ENCODE results near the gene TMC1.

Gene TMC1

DNA sequence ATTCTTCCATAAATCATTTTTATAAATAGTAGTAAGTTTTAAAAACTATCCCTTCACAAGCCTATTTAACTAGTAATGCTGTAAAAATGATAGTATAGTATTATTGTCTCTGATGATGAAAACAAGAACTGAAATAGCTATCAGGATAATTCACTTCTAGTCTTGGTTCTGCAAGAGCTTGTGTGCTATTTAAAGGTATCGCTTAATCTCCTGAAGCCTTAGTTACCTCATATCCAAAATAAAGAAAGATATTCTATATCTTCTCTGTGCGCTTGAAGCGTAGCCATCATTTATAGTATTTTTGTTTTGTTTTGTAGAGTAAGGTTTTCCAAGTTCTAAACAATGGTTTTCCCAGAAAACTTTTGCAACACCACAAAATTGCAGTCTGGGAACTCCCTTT lies 180.1 kb downstream of the TMC1 start:
- Histone ChIP-seq H3K79me2 (ENCODE audit: low read length) (no peaks in the 10 kb centered on the region), H3K36me3 (replicated peaks; ENCODE audit: low read depth, low read length) (no peaks in the 10 kb centered on the region), H3K4me3 (ENCODE audit: low read length) (no peak overlapping the region), H4K20me1 (ENCODE audit: insufficient read depth, low read length) (no peaks in the 10 kb centered on the region), H3K9ac (ENCODE audit: low read length) (no peak overlapping the region), H3K27ac (ENCODE audit: low read length) (no peak overlapping the region), H3K4me1 (ENCODE audit: low read length) (no peaks in the 10 kb centered on the region), H2AFZ (ENCODE audit: low read depth, low read length) (no peak overlapping the region), H3K9me3 (ENCODE audit: insufficient read depth, low read length) (no peaks in the 10 kb centered on the region), H3K27me3 (ENCODE audit: low read depth, low read length) (no peaks in the 10 kb centered on the region), H3K4me2 (ENCODE audit: low read length) (no peak overlapping the region)
- TF ChIP-seq EZH2phosphoT487 (IDR thresholded peaks at IDR 0.05; ENCODE audit: low read depth) = no peak

DNA sequence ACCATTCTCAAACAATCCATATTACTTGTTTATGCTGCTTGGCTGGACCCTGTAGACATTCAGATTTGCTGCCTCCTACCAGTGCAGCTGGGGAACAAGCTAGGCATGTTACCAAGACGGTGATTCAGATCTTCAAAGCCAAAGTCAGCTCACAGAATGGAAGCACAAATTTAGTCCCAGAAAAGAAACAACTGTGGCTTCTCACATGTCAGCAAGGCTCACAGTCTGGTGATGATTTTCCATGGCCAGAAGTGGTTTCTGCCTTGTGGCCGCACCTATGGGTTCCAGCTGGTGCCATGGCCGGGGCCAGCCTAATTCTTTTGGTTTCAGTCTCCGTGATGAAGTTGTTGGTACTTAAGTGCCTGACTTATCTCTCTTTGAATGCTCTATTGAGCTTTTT lies 182.2 kb downstream of the TMC1 start:
- no peak overlapping the region for H3K9ac ChIP-seq (ENCODE audit: low read length)

DNA sequence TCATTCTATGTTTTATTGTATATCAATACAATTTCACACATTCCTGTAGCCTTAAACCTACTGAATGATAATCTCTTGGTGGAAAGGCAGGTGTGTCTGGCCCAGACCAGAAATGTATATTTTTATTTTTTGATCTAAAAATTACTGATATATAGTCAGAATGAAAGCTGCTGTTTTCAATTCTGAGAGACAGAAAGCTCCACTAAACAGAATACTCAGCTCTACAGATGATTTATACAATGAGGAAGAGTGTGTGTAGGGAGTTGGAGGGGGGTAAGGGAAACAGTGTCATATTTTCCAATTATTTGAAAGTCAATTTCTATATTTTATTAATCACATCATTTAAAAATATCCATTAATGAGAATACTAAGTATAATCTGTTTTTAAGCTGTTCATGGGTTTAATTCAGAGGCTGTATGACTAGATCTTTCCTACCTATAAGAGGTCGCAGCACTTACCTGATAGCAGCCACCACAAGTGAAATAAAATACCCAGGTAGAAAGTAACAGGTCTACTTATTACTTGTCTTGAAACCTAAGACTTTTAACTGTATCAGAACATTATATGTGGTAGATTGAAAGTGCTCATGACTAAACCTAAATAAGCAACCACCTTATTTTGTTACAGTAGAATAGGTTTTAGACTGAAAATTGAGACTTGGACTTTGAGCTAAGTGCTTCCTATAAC lies 183.4 kb downstream of the TMC1 start:
- TF ChIP-seq EZH2phosphoT487 (IDR thresholded peaks at IDR 0.05; ENCODE audit: low read depth) = no peak
- TF ChIP-seq, protein P1, sequence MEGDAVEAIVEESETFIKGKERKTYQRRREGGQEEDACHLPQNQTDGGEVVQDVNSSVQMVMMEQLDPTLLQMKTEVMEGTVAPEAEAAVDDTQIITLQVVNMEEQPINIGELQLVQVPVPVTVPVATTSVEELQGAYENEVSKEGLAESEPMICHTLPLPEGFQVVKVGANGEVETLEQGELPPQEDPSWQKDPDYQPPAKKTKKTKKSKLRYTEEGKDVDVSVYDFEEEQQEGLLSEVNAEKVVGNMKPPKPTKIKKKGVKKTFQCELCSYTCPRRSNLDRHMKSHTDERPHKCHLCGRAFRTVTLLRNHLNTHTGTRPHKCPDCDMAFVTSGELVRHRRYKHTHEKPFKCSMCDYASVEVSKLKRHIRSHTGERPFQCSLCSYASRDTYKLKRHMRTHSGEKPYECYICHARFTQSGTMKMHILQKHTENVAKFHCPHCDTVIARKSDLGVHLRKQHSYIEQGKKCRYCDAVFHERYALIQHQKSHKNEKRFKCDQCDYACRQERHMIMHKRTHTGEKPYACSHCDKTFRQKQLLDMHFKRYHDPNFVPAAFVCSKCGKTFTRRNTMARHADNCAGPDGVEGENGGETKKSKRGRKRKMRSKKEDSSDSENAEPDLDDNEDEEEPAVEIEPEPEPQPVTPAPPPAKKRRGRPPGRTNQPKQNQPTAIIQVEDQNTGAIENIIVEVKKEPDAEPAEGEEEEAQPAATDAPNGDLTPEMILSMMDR (IDR thresholded peaks at IDR 0.05; ENCODE audit: low read depth, low read length) = no peak
- Histone ChIP-seq H4K20me1 (ENCODE audit: insufficient read depth, low read length) (no peaks in the 10 kb centered on the region), H3K27me3 (ENCODE audit: low read depth, low read length) (no peaks in the 10 kb centered on the region), H3K4me2 (ENCODE audit: low read length) (no peak overlapping the region), H3K4me1 (ENCODE audit: low read length) (no peaks in the 10 kb centered on the region), H3K36me3 (replicated peaks; ENCODE audit: low read depth, low read length) (no peaks in the 10 kb centered on the region), H3K9me3 (ENCODE audit: insufficient read depth, low read length) (no peaks in the 10 kb centered on the region), H3K9ac (ENCODE audit: low read length) (no peak overlapping the region), H3K27ac (ENCODE audit: low read length) (no peak overlapping the region), H2AFZ (ENCODE audit: low read depth, low read length) (no peak overlapping the region), H3K79me2 (ENCODE audit: low read length) (no peaks in the 10 kb centered on the region), H3K4me3 (ENCODE audit: low read length) (no peak overlapping the region)

More for the DNA sequence above, 182.2 kb downstream of the TMC1 start:
- H3K4me2 ChIP-seq (ENCODE audit: low read length) = no peak overlapping the region
- no peaks in the 10 kb centered on the region for H3K4me1 ChIP-seq (ENCODE audit: low read length)
- H3K4me3 ChIP-seq (ENCODE audit: low read length) = no peak overlapping the region
- no peaks in the 10 kb centered on the region for H3K27me3 ChIP-seq (ENCODE audit: low read depth, low read length)
- H3K9me3 ChIP-seq (ENCODE audit: insufficient read depth, low read length) = no peaks in the 10 kb centered on the region
- TF ChIP-seq EZH2phosphoT487 (IDR thresholded peaks at IDR 0.05; ENCODE audit: low read depth) = no peak
- TF ChIP-seq, protein P1 (IDR thresholded peaks at IDR 0.05; ENCODE audit: low read depth, low read length) = no peak
- H3K27ac ChIP-seq (ENCODE audit: low read length) = no peak overlapping the region
- no peaks in the 10 kb centered on the region for H3K36me3 ChIP-seq (replicated peaks; ENCODE audit: low read depth, low read length)
- H3K79me2 ChIP-seq (ENCODE audit: low read length) = no peaks in the 10 kb centered on the region
- H2AFZ ChIP-seq (ENCODE audit: low read depth, low read length) = no peak overlapping the region
- H4K20me1 ChIP-seq (ENCODE audit: insufficient read depth, low read length) = no peaks in the 10 kb centered on the region

DNA sequence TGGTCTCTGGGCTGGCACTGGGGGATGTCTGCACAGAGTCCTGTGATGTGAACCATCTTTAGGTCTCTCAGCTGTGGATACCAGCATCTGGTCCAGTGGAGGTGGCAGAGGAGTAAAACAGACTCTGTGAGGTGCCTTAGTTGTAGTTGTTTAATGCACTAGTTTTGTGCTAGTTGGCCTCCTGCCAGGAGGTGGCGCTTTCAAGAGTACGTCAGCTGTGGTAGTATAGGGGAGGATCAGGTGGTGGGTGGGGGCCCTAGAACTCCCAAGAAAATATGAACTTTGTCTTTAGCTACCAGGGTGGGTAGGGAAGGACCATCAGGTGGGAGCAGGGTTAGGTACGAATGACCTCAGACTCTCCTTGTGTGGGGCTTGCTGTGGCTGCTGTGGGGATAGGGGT lies 197.1 kb downstream of the TMC1 start:
- no peak for TF ChIP-seq EZH2phosphoT487 (IDR thresholded peaks at IDR 0.05; ENCODE audit: low read depth)
- TF ChIP-seq, protein P1 (IDR thresholded peaks at IDR 0.05; ENCODE audit: low read depth, low read length) = peak; percentile 27
- no peaks in the 10 kb centered on the region for H3K36me3 ChIP-seq (replicated peaks; ENCODE audit: low read depth, low read length)
- no peak overlapping the region for H3K4me2 ChIP-seq (ENCODE audit: low read length)
- no peak overlapping the region for H2AFZ ChIP-seq (ENCODE audit: low read depth, low read length)
- H3K4me3 ChIP-seq (ENCODE audit: low read length) = no peak overlapping the region
- H3K27me3 ChIP-seq (ENCODE audit: low read depth, low read length) = no peaks in the 10 kb centered on the region
- H3K79me2 ChIP-seq (ENCODE audit: low read length) = no peaks in the 10 kb centered on the region
- H3K9ac ChIP-seq (ENCODE audit: low read length) = no peak overlapping the region
- no peaks in the 10 kb centered on the region for H3K4me1 ChIP-seq (ENCODE audit: low read length)
- no peak overlapping the region for H3K27ac ChIP-seq (ENCODE audit: low read length)
- H3K9me3 ChIP-seq (ENCODE audit: insufficient read depth, low read length) = no peaks in the 10 kb centered on the region
- H4K20me1 ChIP-seq (ENCODE audit: insufficient read depth, low read length) = no peaks in the 10 kb centered on the region

Data from OCI-LY3 (cell line).